ENCODE measurements around the gene EIPR1. TPM values are rescaled to one million over a fixed set of nuclear protein-coding genes. Genes with fewer than 3 reads are reported as not detected.

Gene EIPR1
- total RNA-seq, result 43.7 and 45.7 TPM in 2 replicates

DNA sequence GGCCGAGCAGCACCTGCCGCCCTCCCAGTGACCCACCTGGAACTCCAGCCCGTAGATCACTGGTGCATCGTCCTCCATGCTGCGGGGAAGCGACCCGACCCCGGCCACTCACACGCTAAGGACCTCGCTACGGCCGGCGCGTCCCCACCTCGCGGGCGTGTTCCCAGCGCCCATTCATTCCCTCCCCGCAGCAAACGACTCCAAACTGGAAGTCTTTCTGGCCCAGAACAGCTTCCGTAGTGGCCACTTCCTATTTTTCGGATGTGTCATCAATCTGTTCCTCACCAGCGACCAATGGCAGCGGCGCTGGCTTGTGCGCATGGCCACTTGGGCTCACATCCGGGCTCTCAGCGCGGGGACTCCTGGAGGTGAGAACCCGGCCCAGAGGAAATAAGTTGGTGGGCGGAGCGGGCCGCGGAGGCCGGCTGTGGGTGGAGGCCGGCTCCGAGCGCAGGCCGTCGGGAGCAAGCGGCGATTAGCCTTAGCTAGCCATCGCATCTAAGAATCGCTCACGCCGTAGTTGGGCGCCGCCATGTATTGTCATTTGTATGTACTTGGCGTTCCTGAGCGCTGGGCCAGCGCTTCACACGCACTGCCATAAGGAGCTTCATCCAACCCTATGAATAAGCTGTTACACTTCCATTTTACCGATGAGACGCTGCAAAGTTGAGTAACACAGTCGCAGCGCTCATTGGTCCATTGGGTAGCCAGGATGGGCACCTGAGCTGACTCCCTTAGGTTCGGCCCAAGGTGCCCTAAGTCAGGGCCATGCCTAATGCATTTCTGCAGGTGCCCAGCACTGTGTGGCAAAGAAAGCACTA lies at the start of gene EIPR1:
Gene EIPR1 (minus strand): TSS at position 207 of the 821 bp plus-strand sequence. CDS start 129 bp downstream, at position 78.

DNA sequence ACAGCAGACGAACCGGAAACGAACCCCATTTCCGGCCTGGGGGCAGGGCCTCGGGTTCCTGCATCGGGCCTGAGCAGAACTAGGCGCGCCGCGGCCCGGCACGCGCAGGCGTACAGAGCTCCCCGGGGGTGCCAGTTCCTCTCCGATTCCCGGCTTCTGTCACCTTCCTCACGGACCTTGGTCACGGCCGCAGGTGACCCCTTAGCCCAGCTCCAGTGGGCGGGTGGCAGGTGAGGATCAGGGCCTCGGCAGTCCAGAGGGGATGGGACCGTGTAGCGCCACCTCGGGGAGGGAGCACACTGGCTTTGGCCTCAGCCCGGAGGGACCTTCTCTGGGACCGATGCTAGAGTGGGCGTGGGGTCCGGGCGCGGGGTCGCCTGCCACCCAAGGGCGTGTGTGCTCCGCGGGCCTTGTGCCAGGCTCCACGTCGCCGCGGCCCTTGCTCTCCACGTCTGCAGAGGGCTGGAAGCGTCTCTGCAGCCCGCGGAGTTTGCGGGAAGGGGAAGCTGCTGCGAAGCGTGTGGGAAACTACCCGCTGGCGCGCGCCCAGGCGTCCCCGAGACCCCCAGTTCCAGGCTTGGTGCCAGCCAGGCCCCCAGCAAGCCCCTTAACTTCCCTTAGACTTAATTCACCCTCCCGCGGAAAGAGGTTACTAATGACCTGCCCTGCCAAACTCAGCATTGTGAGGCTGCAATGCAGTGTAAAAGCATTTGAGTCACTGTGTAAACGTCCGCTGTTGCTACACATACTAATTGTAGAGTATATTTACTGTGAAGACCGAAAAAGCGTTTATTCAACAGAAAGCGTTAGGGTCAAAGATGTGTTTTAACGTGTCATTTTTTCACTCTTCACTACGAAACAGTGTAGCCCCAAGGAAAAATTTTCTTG lies 2.3 kb upstream of the EIPR1 start, which contains the start of gene TRAPPC12:
Gene TRAPPC12 (plus strand): TSS at position 48 of the 888 bp plus-strand sequence. CDS start 7,930 bp downstream, outside the sequence.

Other genes starting within 250 kb of the EIPR1 start
- gene TRAPPC12, start 1.9 kb upstream of the EIPR1 start, total RNA-seq, result 61.4 and 65.0 TPM in 2 replicates
- 46.6 and 47.9 TPM in 2 replicates for gene ADI1, start 141.7 kb upstream of the EIPR1 start, total RNA-seq
- 27.5 and 29.1 TPM in 2 replicates for gene RNASEH1, start 180.5 kb upstream of the EIPR1 start, total RNA-seq
- 3,406 and 3,545 TPM in 2 replicates for gene RPS7, start 197.4 kb upstream of the EIPR1 start, total RNA-seq
- gene COLEC11, start 217.3 kb upstream of the EIPR1 start, total RNA-seq, result 0.50 and 0.59 TPM in 2 replicates

All from bronchus fibroblast of lung (primary cell).